ENCODE results near the gene SEMA4D.

SEMA4D gene

GRCh38 chr9:89347651-89348050 is 150.3 kb downstream of the SEMA4D start:
- no peak for ATAC-seq

- no peak for ATAC-seq
Observed at GRCh38 chr9:89346696-89347095, 151.2 kb downstream of the SEMA4D start.

- ATAC-seq: no peak
Observed at GRCh38 chr9:89345476-89345875, 152.4 kb downstream of the SEMA4D start.

- ATAC-seq: peak; percentile 87 to 92
Observed at GRCh38 chr9:89343812-89344211, 154.1 kb downstream of the SEMA4D start.

GRCh38 chr9:89342948-89343347 is 155.0 kb downstream of the SEMA4D start:
- no peak for ATAC-seq

GRCh38 chr9:89342213-89342612 is 155.7 kb downstream of the SEMA4D start:
- ATAC-seq: no peak

GRCh38 chr9:89340332-89340731 is 157.6 kb downstream of the SEMA4D start:
- peak; percentile 65 to 77 for ATAC-seq

- no peak for ATAC-seq
Observed at GRCh38 chr9:89339807-89340206, 158.1 kb downstream of the SEMA4D start.

- no peak for ATAC-seq
Observed at GRCh38 chr9:89330513-89330912, 167.4 kb downstream of the SEMA4D start.

GRCh38 chr9:89329917-89330316 is 168.0 kb downstream of the SEMA4D start:
- no peak for ATAC-seq

- ATAC-seq: no peak
Observed at GRCh38 chr9:89328064-89328463, 169.8 kb downstream of the SEMA4D start.

GRCh38 chr9:89325733-89326132 is 172.2 kb downstream of the SEMA4D start:
- ATAC-seq: no peak

- ATAC-seq: no peak
Observed at GRCh38 chr9:89323390-89323789, 174.5 kb downstream of the SEMA4D start.

- ATAC-seq: no peak
Observed at GRCh38 chr9:89319015-89319905, 178.7 kb downstream of the SEMA4D start.

GRCh38 chr9:89318123-89319014 is 179.5 kb downstream of the SEMA4D start, which contains the start of gene SECISBP2:
Gene SECISBP2 (plus strand): TSS chr9:89318500. CDS start chr9:89318577, 77 bp downstream.
- ATAC-seq: peak; percentile 92 to 93

- ATAC-seq: no peak
Observed at GRCh38 chr9:89317282-89317681, 180.6 kb downstream of the SEMA4D start.

- no peak for ATAC-seq
Observed at GRCh38 chr9:89315482-89315881, 182.4 kb downstream of the SEMA4D start.

GRCh38 chr9:89314955-89315354 is 183.0 kb downstream of the SEMA4D start:
- no peak for ATAC-seq

- ATAC-seq: no peak
Observed at GRCh38 chr9:89313842-89314241, 184.1 kb downstream of the SEMA4D start.

- ATAC-seq: no peak
Observed at GRCh38 chr9:89312222-89312571, 185.7 kb downstream of the SEMA4D start.

- ATAC-seq: peak in 1 of 2 donors; percentile 0
Observed at GRCh38 chr9:89311346-89312221, 186.3 kb downstream of the SEMA4D start.
